GM21515 (cell line): ENCODE measurements around the gene YWHAG.
A peak's percentile ranks its signal among the peaks of the same experiment; 100 is the strongest.
"Not testable (repeated sequence)": the region's sequence is repeated elsewhere in the genome, so short reads cannot be mapped to it uniquely, and the experiment has no call there.

ENCODE experiments used
- ATAC-seq: cut with Tn5 transposase; IDR thresholded peaks from one replicate; pipeline ENCODE4 v1.9.1; 2021; ENCODE audit not compliant: unreplicated experiment

Gene YWHAG

DNA sequence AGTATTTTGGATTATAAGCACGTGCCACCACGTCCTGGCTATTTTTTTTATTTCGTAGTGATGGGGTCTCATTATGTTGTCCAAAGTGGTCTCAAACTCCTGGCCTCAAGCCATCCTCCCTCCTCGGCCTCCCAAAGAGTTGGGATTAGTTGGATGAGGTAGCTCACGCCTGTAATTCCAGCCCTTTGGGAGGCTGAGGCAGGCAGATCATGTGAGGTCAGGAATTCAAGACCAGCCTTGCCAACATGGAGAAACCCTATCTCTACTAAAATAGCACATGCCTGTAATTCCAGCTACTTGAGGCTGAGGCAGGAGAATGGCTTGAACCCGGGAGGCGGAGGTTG is 21.8 kb upstream of the YWHAG start:
- ATAC-seq = no peak

DNA sequence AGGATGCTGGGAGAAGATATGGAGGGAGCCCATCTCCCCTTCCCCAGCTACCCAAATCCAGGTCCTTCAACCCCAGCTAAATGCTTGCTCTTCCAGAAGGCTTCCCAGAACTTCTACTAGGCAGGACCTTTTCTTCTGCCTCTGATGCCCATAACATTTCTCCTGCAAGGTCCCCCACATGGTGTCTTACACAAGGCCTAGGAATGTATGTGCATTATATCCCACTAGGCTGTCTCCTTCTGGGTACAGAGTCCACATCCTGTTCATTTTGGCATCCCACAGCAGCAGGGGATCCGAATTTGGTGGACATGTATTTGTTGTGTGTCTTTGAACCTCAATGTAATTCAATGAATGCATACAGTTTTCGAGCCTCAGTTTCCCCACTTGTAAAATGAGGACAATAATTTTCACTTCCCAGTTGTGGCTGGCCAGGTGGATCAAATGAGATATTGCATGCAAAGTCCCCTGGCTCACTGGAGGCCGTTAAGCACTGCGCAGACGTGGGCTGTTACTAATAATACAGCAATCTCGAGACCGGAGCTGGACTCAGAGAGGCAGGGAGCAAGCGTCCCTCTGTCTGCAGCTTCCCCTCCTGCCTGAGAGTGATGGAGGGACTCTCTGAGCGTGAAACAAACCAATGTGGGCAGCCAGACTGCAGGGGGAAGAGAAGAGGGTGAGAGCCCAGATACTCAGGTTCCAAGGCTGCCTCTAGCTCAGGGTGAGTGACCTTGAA is 18.6 kb upstream of the YWHAG start:
- ATAC-seq = no peak

DNA sequence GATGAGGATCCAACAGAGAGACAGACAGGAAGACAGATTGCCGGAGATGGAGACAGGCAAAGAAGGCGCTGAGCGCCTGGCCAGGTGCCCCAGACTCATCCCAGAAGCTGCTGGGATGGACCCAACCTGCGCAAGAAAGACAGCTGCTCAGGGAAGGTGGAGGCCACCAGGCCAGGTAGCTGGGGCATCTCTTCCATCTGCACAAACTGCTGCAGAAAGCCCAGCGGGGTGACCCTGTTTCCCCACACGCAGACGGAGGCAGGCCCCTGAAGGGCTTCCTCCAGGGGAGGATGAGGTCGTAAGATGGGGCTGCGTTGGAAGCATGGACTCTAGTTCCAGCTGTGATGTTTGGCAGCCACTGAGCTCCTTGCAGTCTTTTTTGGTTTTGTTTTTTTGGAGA is 16.5 kb upstream of the YWHAG start:
- ATAC-seq = no peak

DNA sequence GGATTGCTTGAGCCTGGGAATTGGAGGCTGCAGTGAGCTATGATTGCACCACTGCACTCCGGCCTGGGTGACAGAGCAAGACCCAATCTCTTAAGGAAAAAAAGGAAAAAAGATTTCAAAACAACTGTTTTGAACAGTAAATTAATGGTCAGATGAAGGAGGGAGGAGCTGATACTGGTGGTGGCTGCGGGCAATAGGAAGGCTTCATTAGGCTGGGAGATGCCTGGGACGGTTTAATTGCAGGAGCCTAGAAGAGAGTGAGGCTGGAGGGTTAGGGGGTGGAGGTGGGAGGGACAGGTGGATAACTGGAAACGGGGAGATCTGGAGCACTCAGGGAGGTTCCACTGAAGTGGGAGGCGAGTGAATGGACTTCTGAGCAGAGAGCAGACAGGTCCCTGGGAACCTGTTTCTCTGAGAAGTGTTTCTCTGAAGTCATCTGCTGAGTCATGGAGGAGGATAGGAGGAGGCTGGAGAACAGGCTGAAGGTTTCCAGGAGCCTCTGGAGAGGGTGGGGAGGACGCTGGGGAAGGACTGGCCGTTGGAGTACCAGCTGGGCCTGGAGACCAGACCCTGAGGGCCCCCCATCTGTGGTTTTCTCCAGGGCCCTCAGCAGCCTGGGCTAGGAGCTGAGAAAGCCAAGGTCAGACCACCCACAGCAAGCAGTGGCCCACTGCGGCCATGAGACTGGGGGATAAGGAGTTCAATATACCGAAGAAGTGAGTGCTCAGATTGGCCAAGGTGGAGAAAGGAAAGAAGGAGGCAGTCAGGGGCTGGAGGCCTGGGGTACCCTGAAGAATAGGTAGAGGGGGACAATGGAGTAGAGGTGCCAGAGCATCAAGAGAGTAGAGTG is 14.4 kb upstream of the YWHAG start:
- no peak for ATAC-seq

DNA sequence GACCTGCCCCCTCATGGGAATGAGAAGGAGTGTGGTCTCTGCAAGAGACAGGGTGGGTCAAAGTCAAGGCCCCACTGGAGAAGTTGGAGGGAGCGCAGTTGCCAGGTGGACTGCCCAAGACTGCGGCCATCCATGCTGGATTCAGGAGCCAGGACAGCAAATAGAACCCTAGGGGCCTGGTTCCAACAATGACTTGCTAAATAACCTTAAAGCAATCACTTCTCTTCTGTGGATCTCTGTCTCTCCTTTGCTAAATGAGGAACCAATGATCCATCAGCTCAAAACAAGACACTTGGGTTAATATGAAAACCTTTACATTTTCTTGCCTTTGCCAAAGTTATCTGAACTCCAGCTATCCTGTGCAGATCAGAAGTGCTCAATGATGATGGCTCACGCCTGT is 12.6 kb upstream of the YWHAG start:
- ATAC-seq = no peak

DNA sequence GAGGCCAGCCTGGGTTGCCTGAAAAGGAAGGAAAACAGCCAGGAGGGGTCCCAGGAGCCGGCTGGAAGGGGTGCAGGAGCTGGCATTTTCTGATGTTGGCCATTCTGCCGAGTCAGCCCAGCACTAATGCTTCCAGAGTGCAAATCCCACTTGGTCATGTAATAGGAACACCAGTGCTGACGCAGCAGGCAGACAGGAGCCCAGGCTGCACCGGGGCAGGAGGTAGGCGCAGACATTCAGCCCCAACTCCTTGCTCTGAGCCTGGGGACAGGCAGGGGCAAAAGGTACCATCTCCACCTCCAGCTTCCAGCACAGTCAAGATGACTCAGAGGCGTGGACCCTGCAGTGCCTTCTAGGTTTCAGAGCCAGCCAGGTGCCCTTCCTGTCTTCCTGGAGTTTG is 10.2 kb upstream of the YWHAG start:
- ATAC-seq = no peak

DNA sequence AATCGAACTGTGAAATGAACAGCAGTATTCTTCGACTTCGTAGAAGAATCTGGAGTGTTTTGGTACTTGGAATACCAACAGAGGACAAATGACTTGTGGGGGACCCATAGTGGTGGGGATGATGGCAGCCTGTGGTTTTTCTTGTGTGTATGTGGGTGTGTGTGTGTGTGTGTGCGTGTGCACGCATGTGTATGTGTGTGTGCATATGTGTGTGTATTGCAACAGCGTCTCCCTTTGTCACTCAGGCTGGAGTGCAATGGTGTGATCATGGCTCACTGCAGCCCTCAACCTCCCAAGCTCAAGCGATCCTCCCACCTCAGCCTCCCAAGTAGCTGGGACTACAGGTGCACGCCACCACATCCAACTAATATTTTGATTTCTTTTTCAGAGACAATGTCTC is 9.4 kb upstream of the YWHAG start:
- ATAC-seq = no peak

DNA sequence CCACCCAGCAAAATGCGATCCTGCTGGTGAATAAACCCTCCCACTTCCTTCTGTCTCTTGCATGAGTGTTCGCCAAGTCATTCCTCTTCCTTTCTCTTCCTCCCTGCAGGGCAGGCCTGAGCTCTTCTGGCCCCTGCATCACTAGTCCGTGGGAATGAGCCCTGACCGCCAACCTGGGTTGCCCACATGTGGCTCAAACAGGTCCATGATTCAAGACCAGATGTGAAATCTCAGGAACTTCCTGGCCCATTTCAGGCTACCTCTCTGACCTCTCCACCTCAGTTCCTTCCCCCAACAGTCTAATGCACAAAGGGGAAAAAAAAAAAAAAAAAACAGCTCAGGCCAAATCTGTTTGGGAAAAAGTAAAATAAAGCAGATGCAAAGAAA is 5.4 kb upstream of the YWHAG start:
- no peak for ATAC-seq

DNA sequence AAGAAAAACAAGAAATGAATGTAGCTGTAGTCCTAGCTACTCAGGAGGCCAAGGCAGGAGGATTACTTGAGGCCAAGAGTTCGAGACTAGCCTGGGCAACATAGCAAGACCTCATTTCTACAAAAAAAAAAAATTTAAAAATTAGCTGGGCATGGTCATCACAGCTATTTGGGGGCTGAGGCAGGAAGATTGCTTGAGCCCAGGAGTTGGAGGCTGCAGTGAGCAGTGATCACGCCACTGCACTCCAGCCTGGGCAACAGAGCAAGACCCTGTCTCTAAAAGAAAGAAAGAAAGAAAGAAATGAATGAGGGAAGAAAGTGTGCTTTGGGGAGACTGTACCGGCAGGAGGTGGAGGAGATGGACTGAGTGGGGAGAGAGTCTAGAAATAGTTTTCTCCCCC is 5.0 kb upstream of the YWHAG start:
- not testable (repeated sequence) for ATAC-seq

DNA sequence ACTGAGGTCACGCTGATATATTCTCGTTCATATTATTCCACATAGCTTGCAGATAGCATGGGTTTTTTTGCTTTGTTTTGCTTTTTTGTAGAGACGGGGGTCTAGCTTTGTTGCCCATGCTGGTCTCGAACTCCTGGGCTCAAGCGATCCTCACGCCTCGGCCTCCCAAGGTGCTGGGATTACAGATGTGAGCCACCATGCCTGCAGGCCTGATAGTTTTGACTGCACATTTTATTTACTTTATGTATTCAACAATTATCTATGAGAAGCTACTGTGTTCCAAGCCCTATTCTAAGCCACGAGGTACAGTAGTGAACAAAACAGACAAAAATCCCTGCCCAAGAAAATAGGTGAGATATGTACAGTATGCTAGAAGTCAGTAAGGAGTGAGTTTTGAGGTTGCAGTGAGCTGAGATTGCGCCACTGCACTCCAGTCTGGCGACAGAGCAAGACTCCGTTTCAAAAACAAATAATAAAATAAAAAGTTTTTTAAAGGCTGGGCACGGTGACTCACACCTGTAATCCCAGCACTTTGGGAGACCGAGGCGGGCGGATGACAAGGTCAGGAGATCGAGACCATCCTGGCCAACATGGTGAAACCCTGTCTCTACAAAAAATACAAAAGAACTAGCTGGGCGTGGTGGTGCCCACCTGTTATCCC is 1.3 kb upstream of the YWHAG start:
- ATAC-seq = no peak

DNA sequence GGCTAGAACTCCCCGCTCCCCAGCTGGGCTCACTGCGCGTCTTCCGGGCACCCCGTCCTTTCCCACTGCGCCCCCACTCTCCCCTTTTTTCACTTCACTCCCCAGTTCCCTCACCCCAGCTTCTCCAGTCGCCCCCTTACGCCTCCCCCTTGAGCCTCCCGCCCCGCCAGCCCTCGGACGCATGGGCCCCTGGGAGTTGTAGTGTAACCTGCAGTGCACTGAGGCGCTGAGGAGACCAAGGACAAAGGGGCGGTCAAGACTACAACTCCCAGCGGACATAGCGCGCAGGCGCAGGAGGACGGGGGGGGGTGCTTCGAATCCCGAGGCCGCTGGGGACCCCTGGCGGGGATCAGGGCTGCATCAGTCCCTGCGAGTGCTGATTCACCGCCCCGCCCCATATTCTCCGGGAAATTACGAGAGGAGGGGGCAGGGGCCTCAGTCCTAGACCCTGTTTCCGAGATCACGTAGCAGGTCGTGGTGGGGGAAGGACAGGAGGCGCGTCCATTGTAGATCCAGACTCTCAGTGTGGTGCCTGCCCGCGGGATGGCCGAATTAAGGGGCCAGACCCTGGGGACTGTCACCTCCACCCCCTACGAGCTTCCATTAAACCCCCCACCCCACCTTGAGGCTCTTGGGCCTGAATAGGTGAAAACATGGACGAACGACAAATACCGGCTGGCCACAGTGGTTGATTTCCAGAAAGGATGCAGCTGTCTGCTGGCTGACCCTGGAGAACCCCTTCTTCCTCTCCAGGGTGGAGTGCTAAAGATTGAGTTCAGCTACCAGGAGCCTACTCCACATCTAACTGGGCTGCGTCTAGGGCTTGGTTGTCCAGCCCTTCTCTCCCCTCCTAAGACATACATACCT is 553 bp upstream of the YWHAG start:
- ATAC-seq = peak; percentile 91

DNA sequence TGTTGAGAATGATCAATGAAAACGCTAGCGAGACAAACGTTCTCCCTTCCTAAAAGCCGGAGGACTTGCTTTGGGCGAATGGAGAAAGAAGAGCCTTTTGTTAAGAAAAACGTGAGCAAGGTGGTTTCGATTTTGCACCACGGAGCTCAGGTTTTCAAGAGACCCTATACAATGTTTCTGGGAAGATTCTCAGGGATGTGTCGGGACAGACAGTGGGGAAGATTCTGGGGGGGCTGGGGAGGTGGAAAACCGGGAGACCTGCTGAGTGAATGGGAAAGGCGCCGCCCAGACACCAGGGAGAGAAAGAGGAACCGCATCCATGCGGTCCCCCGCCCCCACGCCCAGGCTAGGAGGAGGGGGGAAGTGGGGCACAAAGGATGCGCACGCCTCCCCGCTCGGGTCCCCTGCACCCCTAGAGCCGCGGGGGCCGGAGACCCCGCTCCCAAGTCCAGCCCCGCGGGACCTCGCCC is 745 bp downstream of the YWHAG start:
- ATAC-seq = peak; percentile 27

DNA sequence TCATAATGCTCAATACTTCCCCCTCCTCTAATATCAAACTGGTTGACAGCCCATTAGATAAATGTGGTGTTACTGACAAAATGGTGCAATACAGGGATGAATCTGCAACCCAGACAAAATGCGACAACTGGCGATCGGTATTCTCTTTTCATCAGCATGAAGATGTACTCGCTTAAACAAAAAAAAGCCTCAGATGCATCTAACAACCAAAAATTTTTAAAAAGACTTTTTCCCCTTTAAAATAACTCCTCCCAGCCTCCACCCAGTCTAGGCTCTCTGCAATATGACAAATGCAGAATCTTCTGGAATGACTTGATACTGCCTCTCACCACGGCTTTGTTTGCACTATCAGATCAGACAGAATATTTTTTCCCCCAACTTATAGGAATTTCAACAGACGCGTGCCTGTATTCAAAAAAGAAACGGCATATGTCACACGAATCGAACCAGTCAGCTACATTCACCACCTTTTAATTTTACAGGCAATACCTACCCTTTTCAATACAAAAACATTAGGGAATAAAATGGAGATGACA is 1.2 kb downstream of the YWHAG start:
- ATAC-seq = no peak

DNA sequence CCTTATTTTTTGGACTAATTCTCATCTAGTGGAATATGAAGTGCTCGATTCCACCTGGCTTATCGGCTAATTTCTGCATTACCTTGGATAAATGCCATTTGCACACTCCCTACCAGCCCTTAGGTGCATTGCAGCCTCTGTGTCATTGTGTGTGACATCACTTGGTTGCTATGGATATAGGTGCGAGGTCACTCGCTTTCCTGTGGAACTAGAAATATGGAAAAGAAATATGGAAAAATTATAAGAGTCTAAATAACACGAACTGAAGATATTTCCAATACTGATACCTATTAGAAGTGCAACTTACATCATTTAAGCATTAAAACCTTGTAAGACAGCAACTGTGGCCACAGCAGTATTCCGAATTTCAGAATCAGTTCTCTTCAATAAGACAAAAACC is 2.0 kb downstream of the YWHAG start:
- no peak for ATAC-seq

DNA sequence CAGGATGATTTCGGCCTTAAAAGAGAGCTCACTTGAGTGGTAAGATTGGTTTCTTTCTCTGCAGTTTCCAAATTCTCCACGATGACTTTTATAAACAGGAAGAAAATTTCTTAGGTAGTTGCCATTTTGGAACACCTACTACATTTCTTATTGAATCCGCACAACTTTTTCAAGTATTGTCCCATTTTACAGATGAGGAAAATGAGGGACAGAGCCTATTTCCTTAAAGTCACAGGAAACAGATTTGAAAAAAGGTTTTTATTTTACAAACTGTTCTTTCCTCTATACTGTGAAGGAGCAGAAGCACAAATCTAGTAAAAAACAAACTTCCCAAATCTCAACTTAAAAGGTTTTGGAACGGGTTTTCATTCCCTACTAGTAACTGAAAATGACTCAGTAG is 2.7 kb downstream of the YWHAG start:
- ATAC-seq = no peak

DNA sequence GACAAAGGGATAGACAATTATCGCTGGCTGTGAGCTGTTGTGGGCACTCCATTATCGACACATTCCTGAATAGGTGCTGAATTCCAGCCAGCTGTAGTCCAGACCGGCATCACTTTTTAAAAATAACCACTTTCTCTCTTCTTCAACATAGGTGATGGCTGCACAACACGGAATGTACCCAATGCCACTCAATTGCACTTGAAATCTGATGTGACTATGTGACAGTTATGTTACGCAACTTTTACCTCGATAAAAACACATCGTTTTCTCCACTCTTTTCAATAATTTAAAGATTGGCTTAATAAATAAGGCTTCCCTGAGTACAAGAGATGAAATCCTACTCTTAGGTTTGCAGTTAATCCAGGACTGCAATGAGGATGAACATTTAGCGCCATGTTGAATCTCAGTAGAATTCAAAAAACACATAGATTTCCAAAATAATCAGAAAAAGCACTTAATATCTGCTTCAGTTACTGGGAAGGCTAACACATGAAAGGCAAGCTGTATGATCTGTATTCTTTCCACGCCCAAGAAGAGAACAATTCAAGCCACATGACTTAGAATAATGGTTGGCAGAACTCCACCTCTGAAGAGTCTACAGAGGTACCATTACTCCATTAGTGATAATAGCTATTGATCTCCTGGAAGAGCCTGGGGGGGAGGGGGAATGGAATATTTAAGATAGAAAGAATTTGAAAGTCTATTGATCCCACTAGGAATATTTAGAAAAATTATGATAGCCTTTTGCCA is 3.6 kb downstream of the YWHAG start:
- ATAC-seq = no peak

DNA sequence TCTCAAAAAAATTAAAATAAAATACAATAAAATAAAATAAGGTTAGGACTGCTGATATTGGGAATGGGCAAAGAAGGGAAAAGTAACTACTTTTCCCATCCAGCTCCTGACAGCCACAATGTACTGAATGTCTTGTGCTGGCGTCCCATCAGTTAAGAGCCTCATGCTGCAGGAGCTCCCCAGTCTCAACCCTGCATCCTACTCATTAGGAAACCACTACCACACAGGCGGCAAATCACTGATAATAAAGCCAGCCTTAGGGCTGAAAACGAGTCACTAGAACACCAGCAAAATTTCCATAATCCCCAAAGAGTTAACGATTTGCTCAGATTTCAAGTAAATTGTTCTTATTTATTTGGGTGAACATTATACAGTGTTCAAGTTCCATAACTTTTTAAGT is 4.3 kb downstream of the YWHAG start:
- ATAC-seq = no peak

DNA sequence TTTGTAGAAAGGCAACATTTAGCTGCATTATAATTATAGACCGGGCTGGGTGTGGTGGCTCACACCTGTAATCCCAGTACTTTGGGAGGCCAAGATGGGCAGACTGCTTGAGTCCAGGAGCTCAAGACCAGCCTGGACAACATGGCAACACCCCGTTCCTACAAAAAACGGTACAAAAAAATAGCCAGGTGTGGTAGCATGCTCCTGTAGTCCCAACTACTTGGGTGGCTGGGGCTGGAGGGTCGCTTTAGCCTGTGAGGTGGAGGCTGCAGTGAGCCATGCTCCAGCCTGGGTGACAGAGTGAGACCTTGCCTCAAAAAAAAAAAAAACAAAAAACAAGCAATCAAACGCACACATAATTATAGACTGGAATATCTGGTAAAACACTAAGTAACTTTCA is 5.0 kb downstream of the YWHAG start:
- ATAC-seq = no peak

DNA sequence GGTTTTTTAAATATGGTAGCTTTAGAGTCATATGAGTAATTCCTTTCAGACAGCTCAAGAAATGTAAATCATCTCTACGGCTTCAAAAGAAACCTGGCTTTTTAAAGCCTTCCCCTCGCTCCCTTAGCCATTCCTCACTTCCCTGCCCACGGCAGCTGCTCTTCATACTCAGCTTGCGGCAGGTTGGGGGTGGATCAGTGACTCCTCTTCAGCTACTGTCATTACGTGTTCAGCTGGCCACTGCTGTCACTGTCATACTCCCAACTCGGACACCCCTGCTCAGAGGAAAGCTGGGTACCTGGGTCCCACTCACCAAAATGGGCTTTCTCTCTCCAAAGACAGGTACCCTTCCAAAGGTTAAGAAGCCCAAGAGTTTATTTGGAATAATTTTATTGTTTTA is 6.6 kb downstream of the YWHAG start:
- no peak for ATAC-seq

DNA sequence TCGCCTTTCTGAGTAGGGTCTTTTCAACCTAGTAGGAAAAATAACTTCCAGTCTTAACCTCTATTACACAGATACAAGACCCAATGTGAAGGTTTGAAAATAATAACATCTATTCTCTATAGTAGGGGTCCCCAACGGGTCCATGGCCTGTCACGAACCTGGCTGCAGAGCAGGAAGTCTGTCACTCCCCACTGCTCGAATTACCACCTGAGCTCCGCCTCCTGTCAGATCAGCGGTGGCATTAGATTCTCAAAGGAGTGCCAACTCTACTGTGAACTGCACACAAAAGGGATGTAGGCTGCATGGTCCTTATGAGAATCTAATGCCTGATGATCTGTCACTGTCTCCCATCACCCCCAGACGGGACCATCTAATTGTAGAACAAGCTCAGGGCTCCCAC is 7.4 kb downstream of the YWHAG start:
- no peak for ATAC-seq
